RWPE1 (cell line): ENCODE results near the gene ACYP2.

ENCODE experiments used
- CTCF ChIA-PET: fragments of 350-600 bp; sonication (Branson Sonifier 250); formaldehyde crosslinking; extraction: SDS; loops from one replicate; lab custom pipeline; 2021; lab: Yijun Ruan, JAX
- POLR2A ChIA-PET: fragments of 400-600 bp; formaldehyde crosslinking; extraction: SDS; loops from one replicate; lab custom pipeline; 2020; ENCODE audit warnings: antibody characterized with exemption; ENCODE audit not compliant: low non-redundant PET; lab: Yijun Ruan, JAX
- DNase-seq: peaks from one replicate; pipeline ENCODE4 v3.0.0; 2012; ENCODE audit warnings: low spot score
- H3K27ac ChIP-seq: fragments of 450-650 bp; 2 replicates; pipeline ENCODE4 v1.5.1; 2017
- TF ChIP-seq, protein P1 (sequence below): fragments of 450-650 bp; conservative IDR thresholded peaks from 2 replicates; pipeline ENCODE4 v1.5.1; 2017; ENCODE audit warnings: low read depth, mild to moderate bottlenecking

The ACYP2 gene

DNA sequence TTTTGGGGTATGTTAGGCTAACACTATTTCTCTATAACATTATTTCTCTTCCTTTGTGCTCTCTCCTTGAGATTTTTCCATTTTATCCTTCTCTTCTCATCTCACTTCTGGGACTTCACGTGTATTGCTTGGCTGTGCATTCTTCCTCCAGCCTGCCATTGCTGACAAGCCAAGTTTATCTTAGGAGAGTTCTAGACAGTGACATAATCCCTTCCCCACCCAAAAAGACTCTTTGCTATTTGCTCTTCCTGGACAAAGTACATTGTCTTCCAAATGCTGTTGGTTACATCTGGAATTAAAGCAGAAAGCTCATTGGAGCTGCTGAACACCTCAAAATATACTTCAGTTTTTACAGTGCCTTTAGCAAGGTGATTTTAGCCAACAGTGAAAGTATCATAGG is 131.7 kb downstream of the ACYP2 start:
- CTCF ChIA-PET: no interaction called here
- no peak overlapping the region for H3K27ac ChIP-seq

DNA sequence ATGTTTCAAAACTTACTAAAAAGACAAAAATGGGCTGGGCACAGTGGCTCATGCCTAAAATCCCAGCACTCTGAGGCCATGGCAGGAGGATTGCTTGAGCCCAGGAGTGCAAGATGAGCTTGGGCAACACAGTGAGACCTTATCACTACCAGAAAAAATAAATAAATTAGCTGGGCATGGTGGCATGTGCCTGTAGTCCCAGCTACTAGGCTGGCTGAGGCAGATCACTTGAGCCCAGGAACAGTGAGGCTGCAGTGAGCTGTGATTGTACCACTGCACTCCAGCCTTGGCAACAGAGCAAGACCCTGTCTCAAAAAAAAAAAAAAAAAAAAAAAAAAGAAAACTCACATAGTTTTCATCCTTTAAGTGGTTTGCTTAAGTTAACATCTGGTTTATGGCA is 134.2 kb downstream of the ACYP2 start:
- TF ChIP-seq, protein P1, sequence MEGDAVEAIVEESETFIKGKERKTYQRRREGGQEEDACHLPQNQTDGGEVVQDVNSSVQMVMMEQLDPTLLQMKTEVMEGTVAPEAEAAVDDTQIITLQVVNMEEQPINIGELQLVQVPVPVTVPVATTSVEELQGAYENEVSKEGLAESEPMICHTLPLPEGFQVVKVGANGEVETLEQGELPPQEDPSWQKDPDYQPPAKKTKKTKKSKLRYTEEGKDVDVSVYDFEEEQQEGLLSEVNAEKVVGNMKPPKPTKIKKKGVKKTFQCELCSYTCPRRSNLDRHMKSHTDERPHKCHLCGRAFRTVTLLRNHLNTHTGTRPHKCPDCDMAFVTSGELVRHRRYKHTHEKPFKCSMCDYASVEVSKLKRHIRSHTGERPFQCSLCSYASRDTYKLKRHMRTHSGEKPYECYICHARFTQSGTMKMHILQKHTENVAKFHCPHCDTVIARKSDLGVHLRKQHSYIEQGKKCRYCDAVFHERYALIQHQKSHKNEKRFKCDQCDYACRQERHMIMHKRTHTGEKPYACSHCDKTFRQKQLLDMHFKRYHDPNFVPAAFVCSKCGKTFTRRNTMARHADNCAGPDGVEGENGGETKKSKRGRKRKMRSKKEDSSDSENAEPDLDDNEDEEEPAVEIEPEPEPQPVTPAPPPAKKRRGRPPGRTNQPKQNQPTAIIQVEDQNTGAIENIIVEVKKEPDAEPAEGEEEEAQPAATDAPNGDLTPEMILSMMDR: no peak
- CTCF ChIA-PET: interaction anchor here (0.6 kb wide), 1 partner anchor 719 kb away, joined by 3 read pairs; no protein-coding TSS in a partner anchor
- POLR2A ChIA-PET: no interaction called here
- no peak overlapping the region for H3K27ac ChIP-seq
- no peak for DNase-seq

More for the DNA sequence above, 131.7 kb downstream of the ACYP2 start:
- DNase-seq: no peak
- TF ChIP-seq, protein P1: no peak
- POLR2A ChIA-PET: no interaction called here

DNA sequence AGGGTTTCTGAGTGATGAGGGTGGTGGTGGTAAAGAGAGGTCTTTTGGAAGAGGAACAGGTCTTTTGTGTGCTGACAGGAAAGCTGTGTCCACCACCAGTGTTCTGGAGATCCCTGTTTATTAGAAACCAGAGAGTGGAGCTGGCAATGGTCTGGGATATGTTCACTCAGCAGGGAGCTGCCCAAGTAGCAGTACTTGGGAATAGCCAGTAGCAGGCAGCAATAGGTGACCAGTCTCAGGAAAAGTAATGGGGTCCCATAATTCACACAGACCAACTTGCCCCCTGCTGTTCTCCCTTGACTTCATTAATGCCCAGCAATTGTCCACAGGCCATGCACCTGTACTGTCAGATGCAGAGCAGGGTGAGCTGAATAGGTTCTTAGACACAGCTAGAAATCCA is 138.8 kb downstream of the ACYP2 start:
- no peak overlapping the region for H3K27ac ChIP-seq
- ChIA-PET POLR2A (no interaction called here), CTCF (no interaction called here)
- TF ChIP-seq, protein P1: no peak
- no peak for DNase-seq

DNA sequence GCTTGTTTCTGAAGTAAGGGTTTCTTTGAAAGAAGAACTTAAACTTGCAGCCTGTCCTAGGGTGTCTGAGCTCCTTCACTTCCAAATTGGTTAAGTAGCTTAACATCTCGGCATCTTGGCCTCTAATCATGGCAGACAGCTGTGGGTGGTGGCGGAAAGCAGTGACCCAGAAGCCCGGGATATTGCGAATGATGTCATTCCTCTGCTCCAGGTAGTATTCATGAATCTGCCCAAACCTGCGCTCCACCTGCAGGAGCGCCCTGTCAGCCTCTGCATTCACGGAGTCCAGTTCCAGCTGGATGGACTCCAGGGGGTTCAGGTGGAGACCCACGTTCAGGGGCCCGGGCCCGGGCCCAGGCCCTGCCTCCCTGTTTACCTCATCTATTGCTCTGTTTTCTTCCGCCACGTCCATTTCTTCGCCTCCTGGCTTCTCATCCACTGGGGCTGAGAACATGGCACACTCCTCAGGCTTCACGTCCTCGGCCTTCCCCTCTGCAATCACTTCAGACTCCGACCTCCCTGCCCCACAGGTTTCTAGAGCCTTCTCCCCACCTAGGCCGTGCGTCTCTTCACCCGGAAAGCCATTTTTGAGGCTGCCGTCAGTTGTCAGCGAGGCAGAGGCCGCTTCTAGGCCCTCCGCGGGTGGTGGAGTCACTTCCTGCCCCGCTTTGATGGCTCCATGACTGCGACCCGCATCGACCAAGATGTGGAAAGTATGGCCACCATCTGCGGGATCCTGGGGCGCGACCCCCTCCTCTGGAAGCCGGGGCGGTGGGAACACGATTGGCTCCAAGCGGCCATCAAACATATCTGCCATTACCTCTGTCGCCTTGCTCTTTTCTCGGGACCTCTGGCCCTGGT is 140.0 kb downstream of the ACYP2 start:
- ChIA-PET CTCF (no interaction called here), POLR2A (no interaction called here)
- H3K27ac ChIP-seq: no peak overlapping the region
- TF ChIP-seq, protein P1: no peak
- DNase-seq: no peak

DNA sequence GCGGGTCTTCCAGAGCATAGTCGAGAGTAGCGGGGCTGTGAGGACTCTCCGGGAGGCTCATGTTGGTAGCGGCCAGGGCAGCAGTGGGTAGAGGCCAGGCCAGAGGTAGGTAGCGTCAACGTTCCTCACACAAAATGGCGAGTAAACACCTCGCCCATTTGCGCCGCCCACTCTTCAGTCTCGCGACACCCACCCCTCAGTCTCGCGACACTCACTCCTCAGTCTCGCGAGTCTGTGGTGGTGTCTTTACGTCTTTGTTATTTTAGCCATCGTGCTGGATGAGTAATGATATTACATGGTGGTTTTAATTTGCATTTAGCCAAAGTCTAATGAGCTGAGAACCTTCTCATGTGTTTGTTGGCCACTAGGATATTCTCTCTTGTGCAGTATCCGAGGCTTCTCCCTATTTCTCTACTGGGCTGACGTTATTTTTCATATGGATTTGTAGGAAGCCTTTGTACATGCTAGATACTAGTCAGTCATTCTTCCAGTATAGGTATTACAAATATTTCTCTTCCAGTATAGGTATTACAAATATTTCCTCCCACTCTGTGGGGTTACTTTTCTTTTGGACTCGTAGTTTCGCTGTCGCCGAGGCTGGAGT is 140.8 kb downstream of the ACYP2 start, which contains the start of gene TSPYL6:
Gene TSPYL6 (minus strand): TSS at position 139 of the 604 bp plus-strand sequence. CDS start 78 bp downstream, at position 61.
- no peak within 1 kb of the TSS for H3K27ac ChIP-seq
- DNase-seq: no peak
- CTCF ChIA-PET: no interaction called here
- TF ChIP-seq, protein P1: no peak
- POLR2A ChIA-PET: no interaction called here

DNA sequence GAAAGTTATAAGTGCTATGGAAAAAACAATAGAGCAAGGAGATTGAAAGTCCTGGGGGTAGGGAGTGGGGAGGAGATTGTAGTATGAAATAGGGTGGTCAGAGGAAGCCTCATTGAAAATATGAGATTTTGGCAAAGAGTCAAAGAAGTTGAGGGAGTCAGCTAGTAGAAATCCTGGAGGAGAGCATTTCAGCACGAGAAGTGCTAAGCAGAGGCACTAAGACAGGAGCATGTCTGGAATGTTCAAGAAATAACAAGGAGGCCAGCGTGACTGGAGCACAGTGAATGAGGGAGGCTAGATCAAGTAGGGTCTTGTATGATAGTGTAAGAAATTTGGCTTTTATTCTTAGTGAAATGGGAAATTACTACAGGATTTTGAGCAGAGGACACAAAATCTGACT is 142.8 kb downstream of the ACYP2 start:
- DNase-seq: no peak
- POLR2A ChIA-PET: no interaction called here
- H3K27ac ChIP-seq: no peak overlapping the region
- CTCF ChIA-PET: no interaction called here
- TF ChIP-seq, protein P1: no peak
